Measurements from ENCODE around the gene LYRM1. TPM values are rescaled to one million over a fixed set of nuclear protein-coding genes. Genes with fewer than 3 reads are reported as not detected.

The LYRM1 gene
- total and polyA plus RNA-seq, 8 donors = 6.7 to 58.5 (median 27.8) TPM

DNA sequence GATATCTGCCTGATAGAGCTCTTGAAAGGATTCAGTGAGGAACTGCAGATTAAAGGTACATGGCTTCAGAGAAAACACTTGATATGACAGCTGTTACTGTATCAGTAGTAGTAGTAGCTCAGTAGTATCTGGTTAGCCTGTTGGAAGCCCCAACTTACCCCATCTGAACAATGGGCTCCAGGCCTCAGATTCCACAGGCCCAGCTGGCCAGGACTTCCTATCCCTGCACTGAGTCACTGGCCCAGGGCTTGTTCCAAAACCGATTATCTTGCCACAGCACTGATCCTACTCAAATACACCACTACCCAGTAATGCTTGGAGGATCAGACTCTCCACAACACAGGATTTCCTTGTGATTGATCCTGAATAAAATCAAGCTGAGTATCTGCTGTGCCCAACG lies 33.0 kb upstream of the LYRM1 start:
- peaks cover 0 to under 1% (median 0%) of the 10 kb centered on the region in 4 donors for H3K36me3 ChIP-seq
- TF ChIP-seq, protein P1, sequence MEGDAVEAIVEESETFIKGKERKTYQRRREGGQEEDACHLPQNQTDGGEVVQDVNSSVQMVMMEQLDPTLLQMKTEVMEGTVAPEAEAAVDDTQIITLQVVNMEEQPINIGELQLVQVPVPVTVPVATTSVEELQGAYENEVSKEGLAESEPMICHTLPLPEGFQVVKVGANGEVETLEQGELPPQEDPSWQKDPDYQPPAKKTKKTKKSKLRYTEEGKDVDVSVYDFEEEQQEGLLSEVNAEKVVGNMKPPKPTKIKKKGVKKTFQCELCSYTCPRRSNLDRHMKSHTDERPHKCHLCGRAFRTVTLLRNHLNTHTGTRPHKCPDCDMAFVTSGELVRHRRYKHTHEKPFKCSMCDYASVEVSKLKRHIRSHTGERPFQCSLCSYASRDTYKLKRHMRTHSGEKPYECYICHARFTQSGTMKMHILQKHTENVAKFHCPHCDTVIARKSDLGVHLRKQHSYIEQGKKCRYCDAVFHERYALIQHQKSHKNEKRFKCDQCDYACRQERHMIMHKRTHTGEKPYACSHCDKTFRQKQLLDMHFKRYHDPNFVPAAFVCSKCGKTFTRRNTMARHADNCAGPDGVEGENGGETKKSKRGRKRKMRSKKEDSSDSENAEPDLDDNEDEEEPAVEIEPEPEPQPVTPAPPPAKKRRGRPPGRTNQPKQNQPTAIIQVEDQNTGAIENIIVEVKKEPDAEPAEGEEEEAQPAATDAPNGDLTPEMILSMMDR (IDR thresholded peaks at IDR 0.05) = no peak
- TF ChIP-seq POLR2A (IDR thresholded peaks at IDR 0.05) = no peak
- TF ChIP-seq POLR2AphosphoS5 (IDR thresholded peaks at IDR 0.05) = no peak
- no peak for TF ChIP-seq EP300 (IDR thresholded peaks at IDR 0.05)
- no peaks in the 10 kb centered on the region for H3K27me3 ChIP-seq
- intact Hi-C loops (cut with DNase I; ENCODE audit: low total_unique reads) = no loop called here
- 59 to 84% (median 66%) methylated on average over 2 of the region's 2 CpGs for WGBS, 5 donors
- H3K4me3 ChIP-seq = no peak overlapping the region
- DNase-seq = no peak
- H3K9me3 ChIP-seq = no peaks in the 10 kb centered on the region
- H3K4me1 ChIP-seq = peaks cover 56 to 81% (median 74%) of the 10 kb centered on the region in 4 donors
- peak overlapping the region in 4 of 5 donors; percentile 46 to 79 (median 73) for H3K27ac ChIP-seq

DNA sequence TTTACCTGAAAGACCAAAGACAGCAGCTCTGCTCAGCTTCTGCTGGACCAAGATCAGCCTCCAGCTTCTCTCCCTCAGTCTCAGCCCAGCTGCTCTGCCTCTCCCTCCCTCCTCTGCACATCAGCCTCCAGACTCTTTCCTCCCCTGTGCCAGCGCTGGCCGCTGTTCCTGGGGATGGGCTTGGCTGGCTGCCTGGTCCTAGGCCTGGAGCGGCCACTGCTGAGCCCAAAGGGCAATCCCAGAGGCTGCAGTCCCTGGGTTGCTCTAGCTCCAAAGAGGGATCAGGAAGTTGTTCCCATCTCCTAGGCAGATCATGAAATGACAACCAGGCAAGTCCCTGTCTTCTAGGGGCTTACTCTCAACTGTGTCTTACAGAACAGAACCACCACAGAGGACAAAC lies 31.7 kb upstream of the LYRM1 start:
- no peaks in the 10 kb centered on the region for H3K36me3 ChIP-seq
- TF ChIP-seq POLR2A (IDR thresholded peaks at IDR 0.05) (no peak), POLR2AphosphoS5 (IDR thresholded peaks at IDR 0.05) (peak; percentile 37 to 77 (median 68))
- TF ChIP-seq, protein P1 (IDR thresholded peaks at IDR 0.05) = no peak
- no peaks in the 10 kb centered on the region for H3K9me3 ChIP-seq
- no peak overlapping the region for H3K4me3 ChIP-seq
- peak overlapping the region in 4 of 5 donors; percentile 54 to 79 (median 67) for H3K27ac ChIP-seq
- H3K27me3 ChIP-seq = no peaks in the 10 kb centered on the region
- 8 to 33% (median 15%) methylated on average over 3 of the region's 3 CpGs for WGBS, 5 donors
- H3K4me1 ChIP-seq = peaks cover 60 to 94% (median 80%) of the 10 kb centered on the region in 4 donors
- DNase-seq = peak; percentile 83 to 91
- intact Hi-C loops (cut with DNase I; ENCODE audit: low total_unique reads) = no loop called here

DNA sequence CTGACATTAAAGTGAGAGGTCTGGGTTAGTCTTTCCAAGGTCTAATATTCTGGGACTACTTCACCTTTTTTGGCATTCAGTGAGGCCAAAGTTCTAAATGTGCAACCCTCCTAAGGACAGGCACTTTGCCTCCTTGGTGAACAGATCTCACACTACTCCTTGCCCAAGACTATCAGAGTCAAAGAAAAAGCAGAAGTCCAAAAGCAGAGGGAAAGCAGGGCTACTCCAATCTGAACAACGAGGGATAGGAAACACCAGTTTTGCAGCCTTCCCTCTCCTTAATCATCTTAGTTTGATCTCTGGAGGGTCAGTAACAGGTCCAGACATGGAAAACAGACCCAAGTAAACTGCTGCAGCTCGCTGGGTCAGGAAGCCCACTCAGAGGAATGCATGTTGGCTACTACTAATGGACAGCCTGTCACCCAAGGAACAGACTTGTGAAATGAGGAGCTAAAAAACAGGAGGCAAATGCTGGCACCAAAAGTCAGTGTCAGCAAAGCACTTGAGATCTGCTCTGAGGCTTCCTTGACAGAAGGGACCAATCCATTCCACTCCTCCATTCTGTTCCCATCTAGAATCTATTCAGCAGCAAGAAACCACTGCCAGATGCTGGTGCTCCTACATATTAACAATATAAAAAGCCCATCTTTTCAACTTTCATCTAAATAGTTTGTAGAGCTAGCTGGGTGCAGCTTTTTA lies 30.3 kb upstream of the LYRM1 start:
- 38 to 72% (median 63%) methylated on average over 2 of the region's 2 CpGs for WGBS, 5 donors
- intact Hi-C loops (cut with DNase I; ENCODE audit: low total_unique reads) = no loop called here
- DNase-seq = no peak
- Histone ChIP-seq H3K4me3 (no peak overlapping the region), H3K36me3 (no peaks in the 10 kb centered on the region), H3K4me1 (peaks cover 63 to 100% (median 90%) of the 10 kb centered on the region in 4 donors), H3K27ac (peak overlapping the region; percentile 9 to 79 (median 41)), H3K9me3 (no peaks in the 10 kb centered on the region), H3K27me3 (no peaks in the 10 kb centered on the region)
- TF ChIP-seq, protein P1 (IDR thresholded peaks at IDR 0.05) = no peak

DNA sequence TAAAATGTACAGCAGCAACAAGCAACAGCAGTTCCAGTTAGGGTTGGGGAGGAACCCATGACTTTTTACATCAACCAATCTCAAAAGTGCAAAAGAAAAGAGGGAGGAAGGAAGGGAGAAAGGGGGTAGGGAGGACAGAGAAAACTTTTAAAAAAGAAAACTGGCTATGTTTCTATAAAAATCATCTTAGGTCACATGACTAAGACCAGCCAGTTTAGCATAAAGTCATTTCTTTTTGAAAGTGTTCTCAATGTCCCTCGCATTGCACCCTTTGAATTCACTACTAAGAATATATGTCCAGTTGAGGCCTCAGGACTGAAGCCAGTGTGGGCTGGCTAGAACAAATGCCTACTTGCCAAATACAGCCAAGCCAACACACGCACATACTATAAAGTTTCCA lies 29.3 kb upstream of the LYRM1 start:
- 20 to 75% (median 44%) methylated on average over 2 of the region's 2 CpGs for WGBS, 5 donors
- intact Hi-C loops (cut with DNase I; ENCODE audit: low total_unique reads) = no loop called here
- H3K4me3 ChIP-seq = no peak overlapping the region
- no peaks in the 10 kb centered on the region for H3K9me3 ChIP-seq
- H3K27ac ChIP-seq = peak overlapping the region in 4 of 5 donors; percentile 34 to 79 (median 58)
- no peaks in the 10 kb centered on the region for H3K27me3 ChIP-seq
- DNase-seq = no peak
- no peaks in the 10 kb centered on the region for H3K36me3 ChIP-seq
- peaks cover 56 to 97% (median 85%) of the 10 kb centered on the region in 4 donors for H3K4me1 ChIP-seq
- no peak for TF ChIP-seq POLR2AphosphoS5 (IDR thresholded peaks at IDR 0.05)
- TF ChIP-seq POLR2A (IDR thresholded peaks at IDR 0.05) = no peak
- TF ChIP-seq, protein P1 (IDR thresholded peaks at IDR 0.05) = no peak
- no peak for TF ChIP-seq EP300 (IDR thresholded peaks at IDR 0.05)
